Activated effector memory CD4-positive, alpha-beta T cell treated with Interleukin-2 at 50 U/mL for 16 hours (primary cell): ENCODE results near the gene C1GALT1.
"Not testable (repeated sequence)": the region's sequence is repeated elsewhere in the genome, so short reads cannot be mapped to it uniquely, and the experiment has no call there.

ENCODE experiments used
- DNase-seq: peaks from one replicate; pipeline ENCODE4 v3.0.0-alpha.2; 2020

Gene C1GALT1

DNA sequence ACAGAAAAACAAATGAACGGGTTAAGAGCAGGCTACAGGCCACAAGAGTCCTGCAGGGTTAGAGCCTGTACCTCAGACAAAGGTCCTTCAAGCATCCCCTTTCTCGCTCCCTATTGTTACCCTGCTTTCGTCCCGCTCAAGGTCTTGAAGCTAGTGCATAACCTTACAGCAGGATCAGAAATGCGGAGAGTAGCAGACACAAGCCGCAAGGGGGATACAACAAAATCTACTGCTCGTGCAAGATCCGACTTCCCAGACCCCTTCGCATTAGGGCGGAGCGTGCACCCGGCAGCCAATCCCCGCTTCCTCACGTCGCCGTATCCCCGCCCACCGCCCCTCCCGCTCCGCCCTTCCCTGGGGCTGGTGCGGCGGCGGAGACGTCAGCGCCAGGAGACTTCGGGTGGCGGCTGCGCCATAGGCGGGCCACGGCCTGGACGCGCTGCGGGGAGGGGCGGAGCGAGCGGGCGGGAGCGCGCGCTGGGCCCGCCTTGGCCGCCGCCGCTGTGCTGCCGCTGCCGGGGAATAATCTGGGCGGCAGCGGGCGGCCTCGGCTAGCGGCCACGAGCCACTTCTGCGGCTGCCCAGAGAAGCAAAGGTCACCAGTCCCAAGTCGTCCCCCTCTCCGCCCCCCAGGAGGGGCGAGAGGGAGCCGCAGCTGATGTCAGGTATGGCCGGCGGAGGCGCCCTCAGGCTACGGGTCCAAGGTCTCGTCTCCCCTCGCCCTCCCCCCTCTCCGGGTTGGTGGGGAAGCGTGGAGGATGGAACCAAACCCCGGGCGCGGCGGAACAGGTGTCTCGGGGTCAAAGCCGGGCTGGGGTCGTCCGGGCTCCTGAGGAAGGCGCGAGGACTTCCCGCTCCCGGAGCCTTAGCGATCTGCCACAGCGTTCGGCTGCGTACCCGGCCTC, at the start of gene C1GALT1:
Gene C1GALT1 (plus strand): TSS at position 389 of the 905 bp plus-strand sequence. CDS start 51,776 bp downstream, outside the sequence.
- DNase-seq, result peak; percentile 97

- DNase-seq, result no peak
Observed at GRCh38 chr7:7134046-7134445, 48.3 kb upstream of the C1GALT1 start.

- no peak for DNase-seq
Observed at GRCh38 chr7:7135074-7135473, 47.3 kb upstream of the C1GALT1 start.

DNA sequence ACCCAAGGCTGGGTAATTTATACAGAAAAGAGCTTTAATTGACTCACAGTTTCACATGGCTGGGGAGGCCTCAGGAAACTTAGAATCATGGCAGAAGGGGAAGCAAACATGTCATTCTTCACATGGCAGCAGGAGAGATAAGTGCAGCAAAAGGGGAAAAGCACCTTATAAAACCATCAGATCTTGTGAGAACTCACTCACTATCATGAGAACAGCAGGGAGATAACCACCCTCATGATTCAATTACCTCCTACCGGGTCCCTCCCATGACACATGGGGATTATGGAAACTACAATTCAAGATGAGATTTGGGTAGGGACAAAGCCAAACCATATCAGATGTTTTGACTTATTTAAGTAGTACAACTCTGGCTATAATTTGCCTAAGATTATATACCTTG, 46.4 kb upstream of the C1GALT1 start:
- DNase-seq, result not testable (repeated sequence)

GRCh38 chr7:7136466-7137381, 45.6 kb upstream of the C1GALT1 start:
- DNase-seq, result no peak

DNA sequence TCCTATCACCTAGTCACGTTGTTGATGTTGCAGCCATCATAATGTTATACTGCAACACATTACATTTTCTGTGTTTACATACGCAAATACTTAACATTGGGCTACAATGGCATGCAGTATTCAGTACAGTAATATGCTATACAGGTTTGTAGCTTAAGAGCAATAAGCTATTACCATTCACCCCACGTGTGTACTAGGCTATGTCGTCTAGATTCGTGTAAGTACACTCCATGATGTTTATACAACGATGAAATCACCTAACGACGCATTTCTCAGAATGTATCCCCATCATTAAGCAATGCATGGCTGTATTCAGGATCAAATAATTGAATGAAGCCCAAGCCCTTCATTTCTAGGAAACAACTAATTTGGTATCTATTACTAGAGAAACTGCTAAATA, 43.4 kb upstream of the C1GALT1 start:
- no peak for DNase-seq

DNA sequence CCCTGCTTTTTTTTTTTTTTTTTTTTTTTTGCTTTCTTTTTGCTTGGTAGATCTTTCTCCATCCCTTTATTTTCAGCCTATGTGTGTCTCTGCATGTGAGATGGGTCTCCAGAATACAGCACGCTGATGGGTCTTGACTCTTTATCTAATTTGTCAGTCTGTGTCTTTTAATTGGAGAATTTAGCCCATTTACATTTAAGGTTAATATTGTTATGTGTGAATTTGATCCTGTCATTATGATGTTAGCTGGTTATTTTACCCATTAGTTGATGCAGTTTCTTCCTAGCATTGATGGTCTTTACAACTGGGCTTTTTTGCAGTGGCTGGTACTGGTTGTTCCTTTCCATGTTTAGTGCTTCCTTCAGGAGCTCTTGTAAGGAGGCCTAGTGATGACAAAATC, 38.9 kb upstream of the C1GALT1 start:
- not testable (repeated sequence) for DNase-seq

DNA sequence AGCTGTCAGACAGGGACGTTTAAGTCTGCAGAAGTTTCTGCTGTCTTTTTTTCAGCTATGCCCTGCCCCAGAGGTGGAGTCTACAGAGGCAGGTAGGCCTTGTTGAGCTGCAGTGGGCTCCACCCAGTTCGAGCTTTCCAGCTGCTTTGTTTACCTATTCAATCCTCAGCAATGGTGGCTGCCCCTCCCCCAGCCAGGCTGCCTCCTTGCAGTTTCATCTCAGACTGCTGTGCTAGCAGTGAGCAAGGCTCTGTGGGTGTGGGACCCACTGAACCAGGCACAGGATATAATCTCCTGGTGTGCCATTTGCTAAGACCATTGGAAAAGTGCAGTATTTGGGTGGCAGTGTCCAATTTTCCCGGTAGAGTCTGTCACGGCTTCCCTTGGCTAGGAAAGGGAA, 37.2 kb upstream of the C1GALT1 start:
- not testable (repeated sequence) for DNase-seq

- DNase-seq, result no peak
Observed at GRCh38 chr7:7146837-7147236, 35.5 kb upstream of the C1GALT1 start.

DNA sequence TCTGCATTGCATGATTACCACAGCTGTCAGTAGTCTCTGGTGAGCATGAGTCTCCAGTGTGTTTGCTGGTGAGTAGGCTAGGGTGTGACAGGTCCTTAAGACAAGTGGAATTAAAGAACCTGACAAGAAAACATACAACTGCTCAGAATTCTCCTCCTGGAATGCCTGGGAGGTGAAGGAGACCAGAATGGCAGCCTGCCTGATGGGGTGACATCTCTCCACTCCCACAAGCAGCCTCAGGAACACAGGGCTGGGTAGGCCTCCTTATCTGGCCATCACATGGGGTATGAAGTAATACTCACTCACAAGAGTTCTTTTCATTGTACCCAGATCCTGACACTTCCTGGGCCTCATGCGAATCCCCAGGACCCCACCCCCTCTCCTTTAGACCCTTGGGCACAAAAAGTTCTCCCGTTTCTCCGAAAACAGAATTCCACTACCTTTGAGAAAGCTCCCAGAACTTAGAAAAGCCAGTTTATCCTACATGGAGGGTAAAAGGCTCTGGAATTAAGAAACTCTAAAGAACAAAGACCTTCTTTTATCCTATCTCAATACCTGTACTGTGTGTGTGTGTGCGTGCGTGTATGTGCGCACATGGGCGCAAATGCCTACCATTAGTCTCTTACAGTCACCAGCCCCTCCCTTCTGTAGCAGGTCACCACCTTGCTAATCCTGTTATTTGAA, 33.4 kb upstream of the C1GALT1 start:
- DNase-seq, result no peak

DNA sequence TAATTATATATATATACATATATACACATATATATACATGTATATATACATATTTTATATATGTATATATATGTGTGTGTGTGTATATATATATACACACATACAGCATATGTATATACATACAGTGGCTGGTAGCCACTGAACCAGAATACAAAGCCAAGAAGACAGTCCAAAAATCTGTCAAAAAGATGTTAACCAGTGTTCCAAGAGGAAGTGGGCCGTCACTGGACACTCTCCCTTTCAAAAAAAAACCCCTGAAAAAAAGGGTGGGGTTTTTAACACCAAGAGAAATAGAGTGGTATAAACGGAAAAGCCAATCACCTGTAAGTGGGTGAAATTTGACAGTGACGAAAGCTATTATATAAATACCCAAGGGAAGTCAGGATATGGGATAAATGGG, 31.1 kb upstream of the C1GALT1 start:
- no peak for DNase-seq

DNA sequence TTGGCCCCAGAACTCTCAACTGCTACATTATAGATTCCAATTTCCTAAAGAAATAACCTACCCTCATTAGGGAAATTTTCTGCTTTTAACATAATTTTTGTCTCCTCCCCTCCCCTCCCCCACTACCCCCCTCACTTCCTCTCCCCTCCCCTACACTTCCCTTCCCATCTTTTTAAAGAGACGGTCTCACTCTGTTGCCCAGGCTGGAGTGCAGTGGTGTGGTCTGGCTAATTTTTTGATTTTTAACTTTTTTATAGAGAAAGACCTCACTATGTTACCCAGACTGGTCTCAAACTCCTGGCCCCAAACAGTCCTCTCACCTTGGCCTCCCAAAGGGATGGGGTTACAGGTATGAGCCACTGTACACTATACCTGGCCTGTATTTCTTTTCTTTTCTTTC, 30.5 kb upstream of the C1GALT1 start:
- DNase-seq, result no peak

DNA sequence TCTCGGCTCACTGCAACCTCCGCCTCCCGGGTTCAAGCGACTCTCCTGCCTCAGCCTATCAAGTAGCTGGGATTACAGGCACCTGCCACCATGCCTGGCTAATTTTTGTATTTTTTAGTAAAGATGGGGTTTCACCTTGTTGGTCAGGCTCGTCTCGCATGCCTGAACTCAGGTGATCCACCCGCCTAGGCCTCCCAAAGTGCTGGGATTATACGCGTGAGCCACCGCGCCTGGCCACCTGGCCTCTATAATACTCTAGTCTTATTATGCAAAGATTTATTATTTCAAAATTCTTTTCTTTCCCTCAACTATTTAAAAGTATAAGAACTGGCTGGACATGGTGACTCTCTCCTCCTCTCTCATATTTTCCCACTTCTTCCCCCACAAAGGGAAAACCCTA, 30.0 kb upstream of the C1GALT1 start:
- no peak for DNase-seq

DNA sequence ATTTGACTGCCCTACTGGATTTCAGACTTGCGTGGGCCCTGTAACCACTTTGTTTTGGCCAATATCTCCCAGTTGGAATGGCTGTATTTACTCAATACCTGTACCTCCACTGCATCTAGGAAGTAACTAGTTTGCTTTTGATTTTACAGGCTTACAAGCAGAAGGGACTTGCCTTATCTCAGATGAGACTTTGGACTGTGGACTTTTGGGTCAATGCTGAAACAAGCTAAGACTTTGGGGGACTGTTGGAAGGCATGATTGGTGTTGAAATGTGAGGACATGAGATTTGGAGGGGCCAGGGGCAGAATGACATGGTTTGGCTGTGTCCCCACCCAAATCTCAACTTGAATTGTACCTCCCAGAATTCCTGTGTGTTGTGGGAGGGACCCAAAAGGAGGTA, 28.0 kb upstream of the C1GALT1 start:
- not testable (repeated sequence) for DNase-seq

GRCh38 chr7:7156663-7157062, 25.7 kb upstream of the C1GALT1 start:
- DNase-seq, result no peak

GRCh38 chr7:7157177-7157886, 25.0 kb upstream of the C1GALT1 start:
- peak; percentile 65 for DNase-seq

GRCh38 chr7:7157887-7158271, 24.5 kb upstream of the C1GALT1 start:
- DNase-seq, result no peak

- no peak for DNase-seq
Observed at GRCh38 chr7:7159063-7159658, 23.2 kb upstream of the C1GALT1 start.

- DNase-seq, result no peak
Observed at GRCh38 chr7:7164591-7164990, 17.8 kb upstream of the C1GALT1 start.

- DNase-seq, result no peak
Observed at GRCh38 chr7:7165372-7165771, 17.0 kb upstream of the C1GALT1 start.

DNA sequence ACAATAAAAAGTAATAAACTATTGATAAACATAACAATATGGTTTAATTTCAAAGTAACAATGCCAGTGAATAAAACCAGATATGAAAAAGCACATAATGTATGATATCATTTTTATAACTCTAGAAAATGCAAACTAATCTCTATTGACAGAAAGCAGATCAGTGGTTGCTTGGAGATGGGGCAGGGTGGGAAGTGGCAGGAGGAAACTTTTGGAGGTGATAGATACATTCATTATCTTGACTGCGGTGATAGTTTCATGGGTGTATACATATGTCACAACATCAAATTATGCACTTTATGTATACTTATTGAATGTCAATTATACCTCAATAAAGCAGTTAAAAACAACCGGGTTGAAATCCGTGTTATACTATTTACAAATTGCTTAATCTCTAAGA, 16.0 kb upstream of the C1GALT1 start:
- DNase-seq, result no peak

- DNase-seq, result no peak
Observed at GRCh38 chr7:7169296-7169695, 13.0 kb upstream of the C1GALT1 start.
